Activated CD4-positive, alpha-beta T cell treated with anti-CD3 and anti-CD28 coated beads, Interleukin-2, amount 10 ng/mL, durations not matched to agents 7 days and 5 days (primary cell): Measurements from ENCODE around the gene ATP5PD. TPM values are rescaled to one million over a fixed set of nuclear protein-coding genes. Genes with fewer than 3 reads are reported as not detected.

Source experiments
- CTCF ChIA-PET: fragments of 350-600 bp; sonication (Branson Sonifier 250); formaldehyde crosslinking; loops from one replicate; lab custom pipeline; 2021; ENCODE audit warnings: antibody characterized with exemption; lab: Charles Lee
- POLR2A ChIA-PET: fragments of 350-600 bp; sonication (Branson Sonifier 250); formaldehyde crosslinking; loops from one replicate; lab custom pipeline; 2021; ENCODE audit warnings: antibody characterized with exemption; lab: Charles Lee
- DNase-seq: peaks from one replicate; pipeline ENCODE4 v3.0.0-alpha.2; 2020
- H3K27ac Mint-ChIP-seq: one replicate; pipeline ENCODE4 v1.8.0; 2021; ENCODE audit warnings: mild to moderate bottlenecking, moderate library complexity, mixed read lengths
- H3K27me3 Mint-ChIP-seq: one replicate; pipeline ENCODE4 v1.8.0; 2021; ENCODE audit warnings: mixed read lengths
- H3K36me3 Mint-ChIP-seq: one replicate; pipeline ENCODE4 v1.8.0; 2021; ENCODE audit warnings: low read depth, mixed read lengths
- H3K4me1 Mint-ChIP-seq: one replicate; pipeline ENCODE4 v1.8.0; 2021; ENCODE audit warnings: mixed read lengths
- H3K4me3 Mint-ChIP-seq: one replicate; pipeline ENCODE4 v1.8.0; 2021; ENCODE audit warnings: mild to moderate bottlenecking, moderate library complexity, mixed read lengths
- H3K9me3 Mint-ChIP-seq: one replicate; pipeline ENCODE4 v1.8.0; 2021; ENCODE audit warnings: mixed read lengths
- total RNA-seq, 2 experiments: library from RNA; stranded (reverse); gene quantifications; one replicate each; pipeline ENCODE4 v1.2.3, GENCODE V29; 2021

ATP5PD gene
- total RNA-seq, 2 experiments from 2014 or later = 252 to 259 TPM

- H3K4me3 Mint-ChIP-seq = peak overlapping the region; percentile 77
- ChIA-PET CTCF (interaction anchor here (0.6 to 2.2 kb wide), 4 partner anchors 8 to 361 kb away, joined by 3 to 7 read pairs (median 4); no protein-coding TSS in a partner anchor), POLR2A (interaction anchor here (0.6 kb wide), 1 partner anchor 85 kb away, joined by 6 read pairs; no protein-coding TSS in a partner anchor)
- DNase-seq = no peak
- H3K4me1 Mint-ChIP-seq = peaks cover 57% of the 10 kb centered on the region
- no peaks in the 10 kb centered on the region for H3K27me3 Mint-ChIP-seq
- H3K9me3 Mint-ChIP-seq = no peaks in the 10 kb centered on the region
- no peaks in the 10 kb centered on the region for H3K36me3 Mint-ChIP-seq
- H3K27ac Mint-ChIP-seq = peak overlapping the region; percentile 89
These were observed 39.9 kb upstream of the ATP5PD start for GRCh38 chr17:75086496-75087181.

- H3K27ac Mint-ChIP-seq = peak overlapping the region; percentile 26
- CTCF ChIA-PET = interaction anchor here (0.7 to 1.3 kb wide), 4 partner anchors 11 to 20 kb away, joined by 3 read pairs; no protein-coding TSS in a partner anchor
- DNase-seq = peak; percentile 45
- no peaks in the 10 kb centered on the region for H3K27me3 Mint-ChIP-seq
- H3K4me3 Mint-ChIP-seq = no peak overlapping the region
- peaks cover 46% of the 10 kb centered on the region for H3K4me1 Mint-ChIP-seq
- no peaks in the 10 kb centered on the region for H3K36me3 Mint-ChIP-seq
- POLR2A ChIA-PET = interaction anchor here (0.7 kb wide), 1 partner anchor 49 kb away, joined by 6 read pairs; no protein-coding TSS in a partner anchor
- no peaks in the 10 kb centered on the region for H3K9me3 Mint-ChIP-seq
These were observed 37.4 kb upstream of the ATP5PD start for GRCh38 chr17:75084039-75084660.

DNA sequence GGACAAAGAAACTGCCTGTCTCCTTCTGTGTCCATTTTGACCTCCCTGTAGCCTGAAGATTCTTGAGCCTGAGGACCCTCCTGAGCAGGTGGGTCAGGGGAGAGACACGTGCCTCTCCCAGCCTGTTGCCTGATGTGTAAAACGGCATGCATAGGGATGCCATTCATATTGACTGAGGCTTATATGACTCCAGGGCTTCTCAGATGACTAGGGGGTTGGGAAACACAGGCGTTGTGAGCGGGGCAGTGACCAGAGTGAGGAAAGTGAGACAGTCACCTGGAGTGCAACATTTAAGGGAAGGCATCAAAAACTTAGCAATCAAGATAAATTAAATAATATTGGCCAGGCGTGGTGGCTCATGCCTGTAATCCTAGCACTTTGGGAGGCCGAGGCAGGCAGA, 35.9 kb upstream of the ATP5PD start:
- CTCF ChIA-PET = no interaction called here

DNA sequence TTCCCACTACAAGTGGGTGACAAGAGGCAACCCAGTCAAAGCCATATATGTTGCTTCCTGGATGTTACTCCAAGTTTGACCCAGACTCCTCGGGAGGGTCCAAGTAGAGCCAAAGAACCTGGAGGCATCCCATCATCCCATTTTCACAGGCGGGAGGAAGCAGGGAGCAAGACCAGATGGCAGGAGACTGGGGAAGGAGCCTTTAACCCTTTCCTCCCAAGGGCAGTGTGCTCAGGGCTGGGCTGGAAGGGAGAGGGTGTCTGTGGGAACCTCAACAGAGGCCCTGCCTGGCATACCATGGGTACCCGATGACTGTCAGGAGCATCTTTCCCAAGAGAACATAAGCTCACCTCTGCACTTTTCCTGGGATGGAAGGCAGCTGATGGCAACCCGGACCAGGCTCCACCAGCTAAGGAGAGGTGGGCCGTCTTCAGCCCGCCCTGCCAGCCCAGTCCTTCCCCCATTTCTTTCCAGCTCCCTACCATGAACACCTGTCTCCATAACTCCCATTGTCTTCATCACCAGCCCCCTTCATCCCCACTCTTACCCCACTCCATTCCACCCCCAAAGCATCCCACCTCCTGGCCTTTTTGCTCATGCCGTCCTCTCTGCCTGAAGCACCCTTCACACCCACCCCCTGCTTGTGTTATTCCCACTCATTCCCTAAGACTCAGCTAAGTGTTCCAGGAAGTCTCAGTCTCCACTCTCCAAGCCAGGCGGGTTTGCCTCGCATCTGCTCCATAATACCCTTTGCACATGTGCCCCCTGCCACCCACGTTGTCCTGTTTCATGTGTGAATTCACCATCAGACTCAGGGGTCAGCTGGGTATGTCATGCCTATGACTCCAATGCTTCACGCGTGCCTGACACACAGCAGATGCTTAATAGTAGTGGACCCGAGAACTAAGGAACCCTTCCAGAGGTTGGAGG, 35.1 kb upstream of the ATP5PD start:
- POLR2A ChIA-PET = interaction anchor here (0.6 kb wide), 1 partner anchor 22 kb away, joined by 5 read pairs; no protein-coding TSS in a partner anchor
- CTCF ChIA-PET = interaction anchor here (0.6 to 1.3 kb wide), 3 partner anchors 33 to 90 kb away, joined by 3 read pairs; no protein-coding TSS in a partner anchor

More for the DNA sequence above, 35.9 kb upstream of the ATP5PD start:
- DNase-seq = no peak
- peaks cover 47% of the 10 kb centered on the region for H3K4me1 Mint-ChIP-seq
- H3K27ac Mint-ChIP-seq = no peak overlapping the region
- H3K9me3 Mint-ChIP-seq = no peaks in the 10 kb centered on the region
- POLR2A ChIA-PET = no interaction called here
- no peaks in the 10 kb centered on the region for H3K36me3 Mint-ChIP-seq
- no peaks in the 10 kb centered on the region for H3K27me3 Mint-ChIP-seq
- no peak overlapping the region for H3K4me3 Mint-ChIP-seq

GRCh38 chr17:75079023-75079373, 32.2 kb upstream of the ATP5PD start:
- Mint-ChIP-seq H3K27ac (no peak overlapping the region), H3K9me3 (no peaks in the 10 kb centered on the region), H3K4me3 (no peak overlapping the region), H3K27me3 (no peaks in the 10 kb centered on the region), H3K4me1 (peaks cover 32% of the 10 kb centered on the region), H3K36me3 (no peaks in the 10 kb centered on the region)
- CTCF ChIA-PET = interaction anchor here (0.6 to 1.5 kb wide), 2 partner anchors 9 to 35 kb away, joined by 3 to 7 read pairs; partner anchors contain the start of gene SLC16A5
- no peak for DNase-seq
- POLR2A ChIA-PET = interaction anchor here (0.6 kb wide), 1 partner anchor 19 kb away, joined by 6 read pairs; no protein-coding TSS in a partner anchor

More for the DNA sequence above, 35.1 kb upstream of the ATP5PD start:
- Mint-ChIP-seq H3K36me3 (no peaks in the 10 kb centered on the region), H3K27ac (no peak overlapping the region), H3K4me1 (peaks cover 44% of the 10 kb centered on the region), H3K9me3 (no peaks in the 10 kb centered on the region), H3K27me3 (no peaks in the 10 kb centered on the region), H3K4me3 (no peak overlapping the region)
- no peak for DNase-seq

- POLR2A ChIA-PET = interaction anchor here (0.6 kb wide), 1 partner anchor 19 kb away, joined by 6 read pairs; no protein-coding TSS in a partner anchor
- DNase-seq = no peak
- CTCF ChIA-PET = interaction anchor here (0.6 to 1.5 kb wide), 4 partner anchors 9 to 38 kb away, joined by 3 to 7 read pairs (median 4); partner anchors contain the start of gene SLC16A5
- Mint-ChIP-seq H3K4me3 (no peak overlapping the region), H3K9me3 (no peaks in the 10 kb centered on the region), H3K27me3 (no peaks in the 10 kb centered on the region), H3K36me3 (no peaks in the 10 kb centered on the region), H3K27ac (no peak overlapping the region), H3K4me1 (peaks cover 28% of the 10 kb centered on the region)
These were observed 31.7 kb upstream of the ATP5PD start for GRCh38 chr17:75078284-75079022.

- no peaks in the 10 kb centered on the region for H3K9me3 Mint-ChIP-seq
- H3K36me3 Mint-ChIP-seq = no peaks in the 10 kb centered on the region
- H3K27me3 Mint-ChIP-seq = no peaks in the 10 kb centered on the region
- H3K27ac Mint-ChIP-seq = peak overlapping the region; percentile 80
- peaks cover 28% of the 10 kb centered on the region for H3K4me1 Mint-ChIP-seq
- H3K4me3 Mint-ChIP-seq = peak overlapping the region; percentile 44
- CTCF ChIA-PET = interaction anchor here (0.8 to 1.2 kb wide), 4 partner anchors 18 to 42 kb away, joined by 3 to 4 read pairs (median 4); no protein-coding TSS in a partner anchor
- DNase-seq = peak; percentile 48
- POLR2A ChIA-PET = no interaction called here
These were observed 30.9 kb upstream of the ATP5PD start for GRCh38 chr17:75077496-75078283.

DNA sequence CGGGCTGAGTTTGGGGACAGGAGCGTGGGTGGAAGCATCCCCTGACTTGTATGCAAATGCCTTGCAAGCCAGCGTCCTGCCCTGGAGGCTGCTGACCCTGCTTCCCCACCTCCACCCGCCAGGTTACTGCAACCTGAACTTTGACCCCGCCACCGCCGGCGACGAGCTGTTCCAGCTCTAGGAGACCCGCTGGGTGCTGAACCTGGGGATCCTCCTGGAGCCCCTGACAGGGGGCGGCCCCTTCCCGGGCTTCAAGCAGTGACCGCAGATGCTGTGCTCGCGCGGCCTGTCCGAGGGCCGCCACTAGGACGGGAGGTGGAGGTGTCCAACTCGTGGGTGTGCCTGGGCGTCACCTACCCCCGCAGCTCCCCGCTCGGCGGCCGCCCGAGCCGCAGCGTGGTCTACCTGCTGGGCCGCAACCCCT, 30.3 kb upstream of the ATP5PD start:
- ChIA-PET POLR2A (no interaction called here), CTCF (interaction anchor here (0.8 to 1.2 kb wide), 3 partner anchors 16 to 42 kb away, joined by 3 to 4 read pairs (median 3); no protein-coding TSS in a partner anchor)
- H3K4me3 Mint-ChIP-seq = peak overlapping the region; percentile 44
- no peaks in the 10 kb centered on the region for H3K36me3 Mint-ChIP-seq
- peaks cover 28% of the 10 kb centered on the region for H3K4me1 Mint-ChIP-seq
- H3K27ac Mint-ChIP-seq = peak overlapping the region; percentile 80
- no peak for DNase-seq
- no peaks in the 10 kb centered on the region for H3K9me3 Mint-ChIP-seq
- no peaks in the 10 kb centered on the region for H3K27me3 Mint-ChIP-seq

GRCh38 chr17:75075597-75076336, 29.0 kb upstream of the ATP5PD start:
- Mint-ChIP-seq H3K4me1 (peaks cover 28% of the 10 kb centered on the region), H3K27ac (no peak overlapping the region), H3K27me3 (no peaks in the 10 kb centered on the region), H3K4me3 (no peak overlapping the region), H3K36me3 (no peaks in the 10 kb centered on the region), H3K9me3 (no peaks in the 10 kb centered on the region)
- no peak for DNase-seq
- ChIA-PET CTCF (interaction anchor here (1.2 to 1.5 kb wide), 5 partner anchors 13 to 41 kb away, joined by 3 to 5 read pairs (median 3); no protein-coding TSS in a partner anchor), POLR2A (no interaction called here)

DNA sequence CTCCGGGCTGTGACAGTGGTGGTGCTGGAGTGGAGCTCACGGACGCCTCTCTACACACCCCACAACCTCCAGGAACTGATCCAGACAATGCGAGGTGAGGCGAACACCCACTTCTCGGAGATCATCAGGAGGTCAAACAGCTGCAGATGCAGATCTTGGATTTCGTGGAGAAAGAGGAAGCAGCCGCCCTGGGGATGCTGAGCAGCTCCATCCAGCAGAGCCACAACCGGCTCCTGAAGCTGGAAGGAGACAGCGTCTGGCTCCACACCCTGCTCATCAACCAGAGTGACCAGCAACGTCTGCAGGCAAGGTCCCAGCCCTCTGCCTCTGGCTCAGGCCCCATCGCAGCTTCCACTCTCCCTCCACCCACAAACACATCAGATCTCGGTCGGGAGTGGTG, 27.8 kb upstream of the ATP5PD start:
- Mint-ChIP-seq H3K36me3 (no peaks in the 10 kb centered on the region), H3K27me3 (no peaks in the 10 kb centered on the region), H3K4me3 (no peak overlapping the region), H3K9me3 (no peaks in the 10 kb centered on the region), H3K27ac (no peak overlapping the region), H3K4me1 (peaks cover 26% of the 10 kb centered on the region)
- ChIA-PET CTCF (interaction anchor here (0.8 to 1.8 kb wide), 5 partner anchors 13 to 40 kb away, joined by 3 to 6 read pairs (median 4); partner anchors contain the start of gene SLC16A5), POLR2A (no interaction called here)
- DNase-seq = no peak
